Prostate gland (tissue), 2 donors: ENCODE results near the gene DPYD. TPM values are rescaled to one million over a fixed set of nuclear protein-coding genes. Genes with fewer than 3 reads are reported as not detected.

Experiments used
- DNase-seq: peaks from one replicate; pipeline ENCODE4 v3.0.0-alpha.2; 2019; ENCODE audit warnings: low spot score
- H3K27ac ChIP-seq, 2 donors: fragments of 200-600 bp; sonication (generic); 2 replicates each; pipeline ENCODE4 v1.5.1; 2017 to 2019
- H3K27me3 ChIP-seq: fragments of 200-600 bp; sonication (generic); replicated peaks from 2 replicates; pipeline ENCODE4 v1.5.1; 2019; ENCODE audit not compliant: insufficient read depth
- H3K36me3 ChIP-seq, 2 donors: fragments of 200-600 bp; sonication (generic); 1 replicate in 1 of 2; 2 replicates in 1 of 2; pipeline versions ENCODE4 v1.5.1 to v1.8.1; 2017 to 2019
- H3K4me1 ChIP-seq: fragments of 200-600 bp; sonication (generic); replicated peaks from 2 replicates; pipeline ENCODE4 v1.5.1; 2019
- H3K4me3 ChIP-seq, 2 donors: fragments of 200-600 bp; sonication (generic); 2 replicates each; pipeline ENCODE4 v1.5.1; 2017 to 2019
- H3K9me3 ChIP-seq: fragments of 200-600 bp; sonication (generic); 2 replicates; pipeline ENCODE4 v1.5.1; 2017
- POLR2A ChIP-seq: fragments of 450-650 bp; IDR thresholded peaks from one replicate; pipeline ENCODE4 v1.6.1; 2016; ENCODE audit warnings: antibody characterized with exemption, mild to moderate bottlenecking
- POLR2AphosphoS5 ChIP-seq: sonication (generic); formaldehyde crosslinking; IDR thresholded peaks from one replicate; pipeline ENCODE4 v1.6.1; 2017; ENCODE audit warnings: antibody characterized with exemption
- WGBS: methylation state at CpG from one replicate; pipeline ENCODE4 v1.1.5; 2018; 5-methylcytosine and 5-hydroxymethylcytosine counted together
- intact Hi-C: fragments of 100-400 bp; cut with DNase I; formaldehyde crosslinking; loops from one replicate; pipeline ENCODE4 v1.14.2; 2022
- total RNA-seq, 2 donors: library from RNA; depleted of rRNA; stranded (reverse); fragments of >200 nt; gene quantifications; one replicate each; pipeline ENCODE4 v1.1.0, GENCODE V29; 2016
- TF ChIP-seq, protein P1 (sequence below), 4 experiments: fragments of 200-600 bp in 2 of 4; fragments of 450-650 bp in 2 of 4; sonication (generic) in 2 of 4; IDR thresholded peaks; 1 replicate in 3 of 4; 2 replicates in 1 of 4; pipeline ENCODE4 v1.5.1; 2016 to 2019; ENCODE audit warnings: antibody characterized with exemption in 4 of 4, mild to moderate bottlenecking in 2 of 4, moderate library complexity in 2 of 4

Gene DPYD
- total RNA-seq, 2 donors from 2014 or later, result 18.2 to 19.7 TPM

DNA sequence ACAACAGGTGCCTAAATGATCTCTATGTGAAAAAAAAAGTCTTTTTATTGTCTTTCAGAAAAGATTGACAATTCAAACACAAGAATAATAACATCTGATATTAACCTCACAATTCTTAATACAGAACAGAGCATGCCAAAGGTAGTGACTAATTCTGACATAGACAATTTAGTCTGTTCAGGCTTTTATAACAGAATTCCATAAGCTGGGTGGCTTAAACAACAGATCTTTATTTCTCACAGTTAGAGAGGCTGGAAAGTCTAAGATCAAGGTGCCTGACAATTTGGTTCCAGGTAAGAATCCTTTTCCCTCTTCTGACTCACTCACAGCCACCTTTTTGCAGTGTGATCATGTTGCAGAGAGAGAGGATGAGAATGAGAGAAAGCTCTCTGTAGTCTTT, 27.0 kb downstream of the DPYD start:
- intact Hi-C loops, result no loop called here
- Histone ChIP-seq H3K27me3 (no peaks in the 10 kb centered on the region), H3K27ac (no peak overlapping the region), H3K9me3 (no peaks in the 10 kb centered on the region), H3K36me3 (no peaks in the 10 kb centered on the region), H3K4me3 (no peak overlapping the region), H3K4me1 (no peaks in the 10 kb centered on the region)
- no peak for DNase-seq
- no peak for TF ChIP-seq POLR2AphosphoS5
- TF ChIP-seq, protein P1, sequence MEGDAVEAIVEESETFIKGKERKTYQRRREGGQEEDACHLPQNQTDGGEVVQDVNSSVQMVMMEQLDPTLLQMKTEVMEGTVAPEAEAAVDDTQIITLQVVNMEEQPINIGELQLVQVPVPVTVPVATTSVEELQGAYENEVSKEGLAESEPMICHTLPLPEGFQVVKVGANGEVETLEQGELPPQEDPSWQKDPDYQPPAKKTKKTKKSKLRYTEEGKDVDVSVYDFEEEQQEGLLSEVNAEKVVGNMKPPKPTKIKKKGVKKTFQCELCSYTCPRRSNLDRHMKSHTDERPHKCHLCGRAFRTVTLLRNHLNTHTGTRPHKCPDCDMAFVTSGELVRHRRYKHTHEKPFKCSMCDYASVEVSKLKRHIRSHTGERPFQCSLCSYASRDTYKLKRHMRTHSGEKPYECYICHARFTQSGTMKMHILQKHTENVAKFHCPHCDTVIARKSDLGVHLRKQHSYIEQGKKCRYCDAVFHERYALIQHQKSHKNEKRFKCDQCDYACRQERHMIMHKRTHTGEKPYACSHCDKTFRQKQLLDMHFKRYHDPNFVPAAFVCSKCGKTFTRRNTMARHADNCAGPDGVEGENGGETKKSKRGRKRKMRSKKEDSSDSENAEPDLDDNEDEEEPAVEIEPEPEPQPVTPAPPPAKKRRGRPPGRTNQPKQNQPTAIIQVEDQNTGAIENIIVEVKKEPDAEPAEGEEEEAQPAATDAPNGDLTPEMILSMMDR (IDR thresholded peaks at IDR 0.05), result no peak
- no peak for TF ChIP-seq POLR2A

DNA sequence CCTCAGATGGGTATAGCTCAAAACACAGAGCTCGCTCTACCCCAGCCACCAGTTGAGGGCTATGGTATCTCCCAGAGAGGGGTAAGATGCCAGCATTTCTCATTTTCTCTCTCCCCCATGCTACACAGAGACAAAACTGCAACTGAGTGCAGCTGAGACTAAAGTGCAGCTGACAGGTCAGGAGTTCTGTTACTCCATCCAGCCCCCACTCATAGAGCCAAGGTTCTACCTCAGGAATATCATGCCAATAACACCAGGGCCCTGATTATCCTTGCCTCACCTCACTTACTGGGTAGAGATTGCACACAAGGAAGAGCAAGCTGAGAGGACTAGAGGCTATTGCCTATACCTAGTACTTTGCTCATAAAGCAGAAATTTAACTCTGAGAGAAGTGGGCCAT, 34.6 kb downstream of the DPYD start:
- H3K27ac ChIP-seq, result no peak overlapping the region
- H3K4me3 ChIP-seq, result no peak overlapping the region
- intact Hi-C loops, result no loop called here
- WGBS, result 96% methylated on average over 1 of the region's 1 CpG
- TF ChIP-seq, protein P1 (IDR thresholded peaks at IDR 0.05), result no peak
- TF ChIP-seq POLR2A, result no peak
- no peak for TF ChIP-seq POLR2AphosphoS5
- no peaks in the 10 kb centered on the region for H3K27me3 ChIP-seq
- DNase-seq, result no peak
- no peaks in the 10 kb centered on the region for H3K4me1 ChIP-seq
- no peaks in the 10 kb centered on the region for H3K9me3 ChIP-seq
- H3K36me3 ChIP-seq, result no peaks in the 10 kb centered on the region

DNA sequence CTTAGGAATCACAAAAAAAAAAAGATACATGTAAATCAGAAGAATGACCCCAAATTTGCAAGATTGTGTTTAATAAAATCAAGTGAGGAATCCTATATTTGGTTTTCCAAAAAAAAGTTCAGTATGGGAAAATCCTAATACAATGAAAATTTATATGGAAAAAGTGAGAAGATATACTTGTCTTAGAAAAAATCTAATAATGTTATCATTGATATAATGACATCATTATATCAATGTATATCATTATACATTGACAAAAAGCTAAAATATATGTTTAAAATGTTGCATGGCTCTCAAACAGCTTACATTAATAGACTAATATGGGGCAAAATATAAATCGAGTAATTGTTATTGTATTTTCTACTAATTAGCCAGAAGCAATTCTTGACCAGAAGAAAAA, 37.0 kb downstream of the DPYD start:
- Histone ChIP-seq H3K4me3 (no peak overlapping the region), H3K27me3 (no peaks in the 10 kb centered on the region), H3K4me1 (no peaks in the 10 kb centered on the region), H3K27ac (no peak overlapping the region), H3K36me3 (no peaks in the 10 kb centered on the region), H3K9me3 (no peaks in the 10 kb centered on the region)
- intact Hi-C loops, result no loop called here
- WGBS, result 92% methylated on average over 1 of the region's 1 CpG
- DNase-seq, result no peak
- TF ChIP-seq, protein P1 (IDR thresholded peaks at IDR 0.05), result no peak
- TF ChIP-seq POLR2AphosphoS5 (no peak), POLR2A (no peak)

DNA sequence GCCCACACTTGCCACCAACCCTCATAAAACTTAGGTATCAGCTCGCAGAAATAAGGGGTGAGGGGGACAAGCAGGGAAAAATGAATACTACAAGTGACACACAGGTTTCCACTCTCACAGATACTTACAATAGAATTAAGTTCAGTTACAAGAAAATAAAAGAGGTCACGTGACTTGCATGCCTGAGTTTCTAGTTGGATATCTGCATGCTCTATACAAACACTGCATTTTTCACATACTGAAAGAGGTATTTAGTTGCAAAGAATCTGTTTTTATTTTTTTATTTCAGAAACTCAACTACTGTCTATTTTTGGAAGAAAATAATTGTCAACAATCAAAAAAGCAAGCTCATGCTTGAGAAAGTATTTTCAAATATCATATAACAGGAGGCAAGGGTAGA, 43.5 kb downstream of the DPYD start:
- no peaks in the 10 kb centered on the region for H3K27me3 ChIP-seq
- H3K4me1 ChIP-seq, result no peaks in the 10 kb centered on the region
- TF ChIP-seq, protein P1 (IDR thresholded peaks at IDR 0.05), result no peak
- TF ChIP-seq POLR2AphosphoS5 (no peak), POLR2A (no peak)
- no peaks in the 10 kb centered on the region for H3K9me3 ChIP-seq
- DNase-seq, result no peak
- intact Hi-C loops, result no loop called here
- no peak overlapping the region for H3K27ac ChIP-seq
- WGBS, result 54% methylated on average over 2 of the region's 2 CpGs
- H3K36me3 ChIP-seq, result no peaks in the 10 kb centered on the region
- H3K4me3 ChIP-seq, result no peak overlapping the region

DNA sequence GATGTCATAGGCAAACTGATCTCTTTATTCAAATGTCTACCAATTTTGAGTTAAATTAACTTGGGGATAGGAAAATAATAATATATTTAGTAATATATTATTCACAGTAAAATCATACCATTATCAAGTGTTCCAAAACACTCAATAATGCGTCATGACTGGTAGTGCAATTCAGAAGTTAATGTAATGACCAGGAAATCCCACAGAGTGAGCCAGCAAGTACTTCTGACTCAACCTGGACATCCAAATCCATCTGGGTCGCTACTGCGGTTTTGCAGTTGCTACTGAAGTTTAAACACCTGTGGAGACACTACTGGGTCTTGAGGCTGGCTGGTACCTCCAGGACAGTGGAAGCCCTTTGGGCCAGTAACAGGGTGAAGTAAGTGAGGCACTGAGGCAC, 44.8 kb downstream of the DPYD start:
- Histone ChIP-seq H3K27ac (no peak overlapping the region), H3K9me3 (no peaks in the 10 kb centered on the region), H3K4me1 (no peaks in the 10 kb centered on the region), H3K36me3 (no peaks in the 10 kb centered on the region), H3K4me3 (no peak overlapping the region), H3K27me3 (no peaks in the 10 kb centered on the region)
- TF ChIP-seq, protein P1 (IDR thresholded peaks at IDR 0.05), result no peak
- TF ChIP-seq POLR2AphosphoS5 (no peak), POLR2A (no peak)
- no peak for DNase-seq
- 97% methylated on average over 3 of the region's 3 CpGs for WGBS
- intact Hi-C loops, result no loop called here
